Mesendoderm (in vitro differentiated cells): ENCODE results near the gene PDIA6.
A peak's percentile ranks its signal among the peaks of the same experiment; 100 is the strongest.

Experiments used
- DNase-seq: peaks from one replicate; pipeline ENCODE4 v3.0.0; 2013
- H2AK5ac ChIP-seq: 2 replicates; pipeline ENCODE4 v1.6.1; 2013; ENCODE audit warnings: low read length, inconsistent platforms
- H2BK120ac ChIP-seq: 2 replicates; pipeline ENCODE4 v1.6.1; 2013; ENCODE audit warnings: low read depth, mild to moderate bottlenecking, low read length, moderate library complexity, mixed read lengths
- H2BK15ac ChIP-seq: replicated peaks from 2 replicates; pipeline ENCODE4 v1.6.1; 2013; ENCODE audit warnings: low read depth, mild to moderate bottlenecking, moderate library complexity
- H2BK5ac ChIP-seq: 2 replicates; pipeline ENCODE4 v1.6.1; 2013; ENCODE audit warnings: low read length, inconsistent platforms
- H3K18ac ChIP-seq: 2 replicates; pipeline ENCODE4 v1.6.1; 2013; ENCODE audit warnings: mild to moderate bottlenecking, low read length, mixed read lengths
- H3K23ac ChIP-seq: one replicate; pipeline ENCODE4 v1.6.1; 2013; ENCODE audit warnings: low read length
- H3K27ac ChIP-seq: 2 replicates; pipeline ENCODE4 v1.5.1; 2013; ENCODE audit warnings: low read depth, mild to moderate bottlenecking, inconsistent platforms, low read length, moderate library complexity
- H3K27me3 ChIP-seq: 2 replicates; pipeline ENCODE4 v1.6.1; 2013; ENCODE audit warnings: low read length, control low read depth, mild to moderate bottlenecking, inconsistent platforms; ENCODE audit not compliant: insufficient read depth, poor library complexity
- H3K36me3 ChIP-seq: 2 replicates; pipeline ENCODE4 v1.6.1; 2013; ENCODE audit warnings: low read length, inconsistent platforms; ENCODE audit not compliant: control insufficient read depth, insufficient read depth
- H3K4ac ChIP-seq: one replicate; pipeline ENCODE4 v1.6.1; 2013; ENCODE audit warnings: low read depth, mild to moderate bottlenecking, low read length, moderate library complexity
- H3K4me1 ChIP-seq: 2 replicates; pipeline ENCODE4 v1.6.1; 2013; ENCODE audit warnings: low read depth, low read length, inconsistent platforms; ENCODE audit not compliant: control insufficient read depth
- H3K4me2 ChIP-seq: 2 replicates; pipeline ENCODE4 v1.6.1; 2013; ENCODE audit warnings: low read length
- H3K4me3 ChIP-seq: 2 replicates; pipeline ENCODE4 v1.5.1; 2013; ENCODE audit warnings: mild to moderate bottlenecking, low read length
- H3K56ac ChIP-seq: one replicate; pipeline ENCODE4 v1.6.1; 2013; ENCODE audit warnings: low read length
- H3K79me1 ChIP-seq: 2 replicates; pipeline ENCODE4 v1.6.1; 2013; ENCODE audit warnings: low read length, inconsistent platforms
- H3K79me2 ChIP-seq: 2 replicates; pipeline ENCODE4 v1.6.1; 2013; ENCODE audit warnings: mild to moderate bottlenecking, low read length; ENCODE audit not compliant: control insufficient read depth, insufficient read depth
- H3K9ac ChIP-seq: 2 replicates; pipeline ENCODE4 v1.6.1; 2013; ENCODE audit warnings: low read length, inconsistent platforms
- H4K5ac ChIP-seq: one replicate; pipeline ENCODE4 v1.6.1; 2013; ENCODE audit warnings: low read length
- H4K8ac ChIP-seq: one replicate; pipeline ENCODE4 v1.6.1; 2013; ENCODE audit warnings: low read depth, mild to moderate bottlenecking, control low read depth, low read length, moderate library complexity
- WGBS: extraction: QIAGEN DNeasy Blood & Tissue Kit; methylation state at CpG from one replicate; pipeline ENCODE4 v1.1.7; 2013; ENCODE audit warnings: low lambda C conversion rate, missing lambda C conversion rate; ENCODE audit not compliant: insufficient coverage; ENCODE audit errors: extremely low coverage; 5-methylcytosine and 5-hydroxymethylcytosine counted together

Gene PDIA6

GRCh38 chr2:10842506-10842905, 29.9 kb upstream of the PDIA6 start:
- H3K56ac ChIP-seq = no peak overlapping the region
- H3K4me3 ChIP-seq = no peak overlapping the region
- H4K5ac ChIP-seq = no peak overlapping the region
- H3K23ac ChIP-seq = no peak overlapping the region
- no peak overlapping the region for H2BK5ac ChIP-seq
- H3K79me1 ChIP-seq = no peaks in the 10 kb centered on the region
- WGBS = no CpG with 5 or more reads among the region's 4 CpGs
- peaks cover 2% of the 10 kb centered on the region for H3K4me1 ChIP-seq
- DNase-seq = no peak
- no peaks in the 10 kb centered on the region for H3K27me3 ChIP-seq
- no peak overlapping the region for H3K18ac ChIP-seq
- no peak overlapping the region for H2AK5ac ChIP-seq
- no peak overlapping the region for H3K4ac ChIP-seq
- H2BK15ac ChIP-seq = no peak overlapping the region
- H4K8ac ChIP-seq = no peak overlapping the region
- no peaks in the 10 kb centered on the region for H3K36me3 ChIP-seq
- no peaks in the 10 kb centered on the region for H3K79me2 ChIP-seq
- H2BK120ac ChIP-seq = no peak overlapping the region
- H3K27ac ChIP-seq = no peak overlapping the region
- H3K9ac ChIP-seq = no peak overlapping the region
- no peak overlapping the region for H3K4me2 ChIP-seq

GRCh38 chr2:10841547-10842219, 29.1 kb upstream of the PDIA6 start:
- no peak overlapping the region for H2BK15ac ChIP-seq
- no peak overlapping the region for H3K4me2 ChIP-seq
- H3K23ac ChIP-seq = no peak overlapping the region
- WGBS = no CpG with 5 or more reads among the region's 3 CpGs
- no peak overlapping the region for H3K4me3 ChIP-seq
- no peaks in the 10 kb centered on the region for H3K79me1 ChIP-seq
- no peak overlapping the region for H3K4ac ChIP-seq
- H2BK120ac ChIP-seq = no peak overlapping the region
- peaks cover 2% of the 10 kb centered on the region for H3K4me1 ChIP-seq
- no peaks in the 10 kb centered on the region for H3K79me2 ChIP-seq
- H3K18ac ChIP-seq = no peak overlapping the region
- no peak overlapping the region for H3K56ac ChIP-seq
- no peak overlapping the region for H3K9ac ChIP-seq
- no peaks in the 10 kb centered on the region for H3K27me3 ChIP-seq
- no peak overlapping the region for H3K27ac ChIP-seq
- H2AK5ac ChIP-seq = no peak overlapping the region
- no peak overlapping the region for H4K8ac ChIP-seq
- no peak for DNase-seq
- H3K36me3 ChIP-seq = no peaks in the 10 kb centered on the region
- H2BK5ac ChIP-seq = no peak overlapping the region
- no peak overlapping the region for H4K5ac ChIP-seq

- no peak overlapping the region for H3K9ac ChIP-seq
- no peak overlapping the region for H4K8ac ChIP-seq
- H3K4me1 ChIP-seq = peaks cover 2% of the 10 kb centered on the region
- no peak overlapping the region for H3K23ac ChIP-seq
- no peaks in the 10 kb centered on the region for H3K79me2 ChIP-seq
- H2AK5ac ChIP-seq = no peak overlapping the region
- H2BK120ac ChIP-seq = no peak overlapping the region
- no peak overlapping the region for H3K18ac ChIP-seq
- H4K5ac ChIP-seq = no peak overlapping the region
- H3K36me3 ChIP-seq = no peaks in the 10 kb centered on the region
- no peaks in the 10 kb centered on the region for H3K27me3 ChIP-seq
- no peak overlapping the region for H3K4ac ChIP-seq
- H3K4me3 ChIP-seq = no peak overlapping the region
- no CpG with 5 or more reads among the region's 8 CpGs for WGBS
- DNase-seq = peak; percentile 54
- no peaks in the 10 kb centered on the region for H3K79me1 ChIP-seq
- no peak overlapping the region for H2BK5ac ChIP-seq
- no peak overlapping the region for H2BK15ac ChIP-seq
- H3K4me2 ChIP-seq = no peak overlapping the region
- H3K56ac ChIP-seq = no peak overlapping the region
- no peak overlapping the region for H3K27ac ChIP-seq
Measured at GRCh38 chr2:10839813-10840212, 27.2 kb upstream of the PDIA6 start.

- Histone ChIP-seq H3K4me2 (no peak overlapping the region), H3K27me3 (no peaks in the 10 kb centered on the region), H4K8ac (no peak overlapping the region), H3K18ac (no peak overlapping the region), H3K4me1 (no peaks in the 10 kb centered on the region), H2BK15ac (no peak overlapping the region), H2BK5ac (no peak overlapping the region), H3K4me3 (no peak overlapping the region), H3K36me3 (no peaks in the 10 kb centered on the region), H3K4ac (no peak overlapping the region), H3K23ac (no peak overlapping the region), H4K5ac (no peak overlapping the region), H3K9ac (no peak overlapping the region), H2AK5ac (no peak overlapping the region), H3K79me2 (no peaks in the 10 kb centered on the region), H2BK120ac (no peak overlapping the region), H3K27ac (no peak overlapping the region), H3K79me1 (no peaks in the 10 kb centered on the region), H3K56ac (no peak overlapping the region)
- WGBS = no CpG with 5 or more reads among the region's 3 CpGs
- DNase-seq = no peak
Measured at GRCh38 chr2:10838734-10839133, 26.1 kb upstream of the PDIA6 start.

- Histone ChIP-seq H3K79me2 (no peaks in the 10 kb centered on the region), H3K4me3 (no peak overlapping the region)
- WGBS = no CpG with 5 or more reads among the region's 17 CpGs
Measured at GRCh38 chr2:10837298-10838266, 25.0 kb upstream of the PDIA6 start.

More at GRCh38 chr2:10837298-10838266, 25.0 kb upstream of the PDIA6 start:
- Histone ChIP-seq H3K9ac (no peak overlapping the region), H4K5ac (no peak overlapping the region), H2BK15ac (no peak overlapping the region), H3K27me3 (no peaks in the 10 kb centered on the region), H3K36me3 (no peaks in the 10 kb centered on the region), H2AK5ac (no peak overlapping the region), H3K4ac (no peak overlapping the region), H3K18ac (no peak overlapping the region), H3K4me2 (no peak overlapping the region), H3K4me1 (no peaks in the 10 kb centered on the region), H2BK5ac (no peak overlapping the region), H2BK120ac (no peak overlapping the region), H3K23ac (no peak overlapping the region), H3K79me1 (no peaks in the 10 kb centered on the region), H3K27ac (no peak overlapping the region), H4K8ac (no peak overlapping the region), H3K56ac (no peak overlapping the region)
- no peak for DNase-seq
